Activated CD4-positive, alpha-beta T cell treated with anti-CD3 and anti-CD28 coated beads for 36 hours (primary cell): ENCODE measurements around the gene TOR4A. TPM values are rescaled to one million over a fixed set of nuclear protein-coding genes. Genes with fewer than 3 reads are reported as not detected.

Experiments used
- ATAC-seq: fragments of 200-7000 bp; cut with Tn5 transposase; one replicate; pipeline ENCODE4 v1.10.0; 2021; ENCODE audit warnings: mild to moderate bottlenecking, moderate library complexity
- CTCF ChIA-PET: fragments of 350-600 bp; sonication (Branson Sonifier 250); formaldehyde crosslinking; loops from one replicate; lab custom pipeline; 2021; ENCODE audit warnings: antibody characterized with exemption; lab: Charles Lee
- POLR2A ChIA-PET: fragments of 350-600 bp; sonication (Branson Sonifier 250); formaldehyde crosslinking; loops from one replicate; lab custom pipeline; 2021; ENCODE audit warnings: antibody characterized with exemption, inconsistent platforms; lab: Charles Lee
- DNase-seq: peaks from one replicate; pipeline ENCODE4 v3.0.0-alpha.2; 2020
- H3K27ac Mint-ChIP-seq: one replicate; pipeline ENCODE4 v1.8.0; 2021; ENCODE audit warnings: mixed read lengths
- H3K27me3 Mint-ChIP-seq: one replicate; pipeline ENCODE4 v1.8.0; 2021; ENCODE audit warnings: mixed read lengths
- H3K36me3 Mint-ChIP-seq: one replicate; pipeline ENCODE4 v1.8.0; 2021; ENCODE audit warnings: low read depth, mixed read lengths
- H3K4me1 Mint-ChIP-seq: one replicate; pipeline ENCODE4 v1.8.0; 2021; ENCODE audit warnings: mixed read lengths
- H3K4me3 Mint-ChIP-seq: one replicate; pipeline ENCODE4 v1.8.0; 2021; ENCODE audit warnings: mild to moderate bottlenecking, moderate library complexity, mixed read lengths
- H3K9me3 Mint-ChIP-seq: one replicate; pipeline ENCODE4 v1.8.0; 2021; ENCODE audit warnings: low read depth, mixed read lengths
- intact Hi-C, 2 experiments: fragments of 100-400 bp; cut with DNase I in 1 of 2; cut with micrococcal nuclease in 1 of 2; formaldehyde crosslinking; loops; one replicate each; pipeline versions ENCODE4 v1.14.2 to v1.15.1; 2022 to 2024; cut with DNase I, micrococcal nuclease
- total RNA-seq, 2 experiments: library from RNA; stranded (reverse); gene quantifications; one replicate each; pipeline ENCODE4 v1.2.3, GENCODE V29; 2021

TOR4A gene
- total RNA-seq, 2 experiments from 2014 or later = 2.6 to 3.4 TPM

- Mint-ChIP-seq H3K36me3 (peaks cover 27% of the 10 kb centered on the region), H3K27ac (no peak overlapping the region), H3K9me3 (no peaks in the 10 kb centered on the region), H3K4me1 (peaks cover 16% of the 10 kb centered on the region), H3K4me3 (no peak overlapping the region), H3K27me3 (no peaks in the 10 kb centered on the region)
- DNase-seq (no peak), ATAC-seq (no peak)
- intact Hi-C loops = no loop called here
- CTCF ChIA-PET = interaction anchor here (0.7 kb wide), 1 partner anchor 41 kb away, joined by 3 read pairs; no protein-coding TSS in a partner anchor
- POLR2A ChIA-PET = interaction anchor here (1.1 to 3.6 kb wide), 2 partner anchors 8 to 10 kb away, joined by 5 to 31 read pairs; partner anchors contain the start of gene NELFB
Observed at GRCh38 chr9:137245450-137246421, 31.8 kb upstream of the TOR4A start.

GRCh38 chr9:137247135-137247915 lies 30.2 kb upstream of the TOR4A start:
- Mint-ChIP-seq H3K27ac (no peak overlapping the region), H3K9me3 (no peaks in the 10 kb centered on the region), H3K4me1 (peaks cover 12% of the 10 kb centered on the region), H3K4me3 (no peak overlapping the region), H3K36me3 (peaks cover 18% of the 10 kb centered on the region), H3K27me3 (no peaks in the 10 kb centered on the region)
- POLR2A ChIA-PET = no interaction called here
- CTCF ChIA-PET = no interaction called here
- DNase-seq (no peak), ATAC-seq (no peak)
- intact Hi-C loops = no loop called here

- POLR2A ChIA-PET = no interaction called here
- intact Hi-C loops = no loop called here
- DNase-seq (no peak), ATAC-seq (no peak)
- Mint-ChIP-seq H3K4me1 (peaks cover 7% of the 10 kb centered on the region), H3K27ac (no peak overlapping the region), H3K27me3 (no peaks in the 10 kb centered on the region), H3K36me3 (peaks cover 13% of the 10 kb centered on the region), H3K9me3 (no peaks in the 10 kb centered on the region), H3K4me3 (no peak overlapping the region)
- CTCF ChIA-PET = no interaction called here
Observed at GRCh38 chr9:137247916-137248175, 29.7 kb upstream of the TOR4A start.

- no peak for DNase-seq
- CTCF ChIA-PET = no interaction called here
- Mint-ChIP-seq H3K27me3 (no peaks in the 10 kb centered on the region), H3K9me3 (no peaks in the 10 kb centered on the region), H3K36me3 (no peaks in the 10 kb centered on the region), H3K27ac (no peak overlapping the region), H3K4me1 (peaks cover 5% of the 10 kb centered on the region), H3K4me3 (no peak overlapping the region)
- no peak for ATAC-seq
- intact Hi-C loops = no loop called here
- POLR2A ChIA-PET = no interaction called here
Observed at GRCh38 chr9:137250329-137251193, 27.0 kb upstream of the TOR4A start.

- H3K27me3 Mint-ChIP-seq = no peaks in the 10 kb centered on the region
- peaks cover 7% of the 10 kb centered on the region for H3K4me1 Mint-ChIP-seq
- intact Hi-C loops = no loop called here
- ATAC-seq = no peak
- no peak within 1 kb of the TSS for H3K27ac Mint-ChIP-seq
- no peak for DNase-seq
- POLR2A ChIA-PET = no interaction called here
- H3K9me3 Mint-ChIP-seq = no peaks in the 10 kb centered on the region
- no peaks in the 10 kb centered on the region for H3K36me3 Mint-ChIP-seq
- no peak within 1 kb of the TSS for H3K4me3 Mint-ChIP-seq
- CTCF ChIA-PET = no interaction called here
Observed at GRCh38 chr9:137251194-137251461, 26.4 kb upstream of the TOR4A start, which contains the start of gene STPG3. STPG3 (plus strand) TSS chr9:137251286; CDS start chr9:137251287, 1 bp downstream.

- peaks cover 12% of the 10 kb centered on the region for H3K4me1 Mint-ChIP-seq
- ATAC-seq (no peak), DNase-seq (no peak)
- intact Hi-C loops = no loop called here
- no peak overlapping the region for H3K27ac Mint-ChIP-seq
- ChIA-PET CTCF (no interaction called here), POLR2A (interaction anchor here (0.6 kb wide), 1 partner anchor 436 kb away, joined by 4 read pairs; no protein-coding TSS in a partner anchor)
- no peaks in the 10 kb centered on the region for H3K9me3 Mint-ChIP-seq
- H3K36me3 Mint-ChIP-seq = peaks cover 3% of the 10 kb centered on the region
- no peaks in the 10 kb centered on the region for H3K27me3 Mint-ChIP-seq
- H3K4me3 Mint-ChIP-seq = no peak overlapping the region
Observed at GRCh38 chr9:137251490-137252268, 25.8 kb upstream of the TOR4A start.

- H3K4me1 Mint-ChIP-seq = peaks cover 18% of the 10 kb centered on the region
- CTCF ChIA-PET = no interaction called here
Observed at GRCh38 chr9:137252555-137253506, 24.7 kb upstream of the TOR4A start.

GRCh38 chr9:137253717-137254623 lies 23.6 kb upstream of the TOR4A start:
- Mint-ChIP-seq H3K9me3 (no peaks in the 10 kb centered on the region), H3K27me3 (no peaks in the 10 kb centered on the region), H3K4me1 (peaks cover 18% of the 10 kb centered on the region), H3K4me3 (peak overlapping the region; percentile 87), H3K27ac (peak overlapping the region; percentile 47), H3K36me3 (peaks cover 9% of the 10 kb centered on the region)
- ChIA-PET POLR2A (interaction anchor here (1.2 to 3.2 kb wide), 4 partner anchors 10 to 50 kb away, joined by 3 to 31 read pairs (median 9); partner anchors contain the start of gene TUBB4B), CTCF (interaction anchor here (0.9 to 1.5 kb wide), 4 partner anchors 12 to 169 kb away, joined by 3 to 6 read pairs (median 5); partner anchors contain the start of genes EXD3, NOXA1 and TPRN)
- no peak for ATAC-seq
- intact Hi-C loops = loop anchor here in 1 of 2 experiments (2.0 kb wide), 1 partner anchor 771 kb away; the partner anchor contains the start of gene SEC16A
- DNase-seq = no peak

More at GRCh38 chr9:137252555-137253506, 24.7 kb upstream of the TOR4A start:
- Mint-ChIP-seq H3K4me3 (no peak overlapping the region), H3K27ac (no peak overlapping the region), H3K36me3 (peaks cover 9% of the 10 kb centered on the region), H3K9me3 (no peaks in the 10 kb centered on the region), H3K27me3 (no peaks in the 10 kb centered on the region)
- intact Hi-C loops = no loop called here
- DNase-seq (no peak), ATAC-seq (no peak)
- POLR2A ChIA-PET = interaction anchor here (0.6 to 3.2 kb wide), 3 partner anchors 9 to 437 kb away, joined by 4 to 31 read pairs (median 13); partner anchors contain the start of gene TUBB4B
